Endothelial cell (in vitro differentiated cells): ENCODE results near the gene RARRES1. TPM values are rescaled to one million over a fixed set of nuclear protein-coding genes. Genes with fewer than 3 reads are reported as not detected.
A peak's percentile ranks its signal among the peaks of the same experiment; 100 is the strongest.

ENCODE experiments used
- DNase-seq: peaks from one replicate; pipeline ENCODE4 v3.0.0; 2021; ENCODE audit warnings: low spot score
- H3K27ac Mint-ChIP-seq: one replicate; pipeline ENCODE4 v1.8.0; 2021; ENCODE audit warnings: mixed read lengths, inconsistent platforms; ENCODE audit not compliant: unreplicated experiment
- H3K27me3 Mint-ChIP-seq: one replicate; pipeline ENCODE4 v1.8.0; 2021; ENCODE audit warnings: mild to moderate bottlenecking, moderate library complexity, mixed read lengths, inconsistent platforms; ENCODE audit not compliant: unreplicated experiment
- H3K36me3 Mint-ChIP-seq: one replicate; pipeline ENCODE4 v1.8.0; 2021; ENCODE audit warnings: mild to moderate bottlenecking, low read depth, mixed read lengths, inconsistent platforms; ENCODE audit not compliant: unreplicated experiment
- H3K4me1 Mint-ChIP-seq: one replicate; pipeline ENCODE4 v1.8.0; 2021; ENCODE audit warnings: mild to moderate bottlenecking, mixed read lengths, inconsistent platforms; ENCODE audit not compliant: unreplicated experiment
- H3K4me3 Mint-ChIP-seq: one replicate; pipeline ENCODE4 v1.8.0; 2021; ENCODE audit warnings: mild to moderate bottlenecking, mixed read lengths, inconsistent platforms; ENCODE audit not compliant: unreplicated experiment
- H3K9me3 Mint-ChIP-seq: one replicate; pipeline ENCODE4 v1.8.0; 2021; ENCODE audit warnings: mixed read lengths, inconsistent platforms; ENCODE audit not compliant: unreplicated experiment
- total RNA-seq: library from RNA; stranded (reverse); fragmentation: NEBNext Ultra II Directional; extraction: Animal tissue kit (Norgen Biotek cat#: 25700); gene quantifications from one replicate; pipeline ENCODE4 v1.2.1, GENCODE V29; 2021; ENCODE audit not compliant: unreplicated experiment
- TF ChIP-seq, protein P1 (sequence below): fragments of 200-600 bp; sonication (generic); IDR thresholded peaks from one replicate; pipeline ENCODE4 v1.5.0; 2021; ENCODE audit warnings: antibody characterized with exemption; ENCODE audit not compliant: unreplicated experiment

RARRES1 gene
- total RNA-seq, 1 donor from 2014 or later = not detected

DNA sequence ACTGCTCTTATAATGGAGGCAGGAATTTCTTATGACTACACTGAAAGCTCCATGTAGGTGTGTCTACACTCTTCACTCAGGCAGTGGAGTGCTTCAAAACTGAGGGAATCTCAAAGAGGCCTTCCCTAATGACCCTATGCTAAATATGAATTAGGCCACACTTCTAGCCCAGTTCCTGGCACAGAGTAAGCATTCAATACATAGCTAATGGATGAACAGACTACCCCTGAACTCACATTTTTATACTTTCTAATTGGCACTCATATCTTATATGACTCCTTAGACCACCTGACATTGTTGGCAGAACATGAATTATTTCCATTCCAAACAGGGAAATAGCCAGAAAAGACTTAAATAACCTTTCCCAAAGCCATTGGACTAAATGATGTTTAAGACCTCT, 3.4 kb downstream of the RARRES1 start:
- no peak overlapping the region for H3K27ac Mint-ChIP-seq
- no peak for DNase-seq

GRCh38 chr3:158728061-158728377, 4.2 kb downstream of the RARRES1 start:
- H3K27ac Mint-ChIP-seq = no peak overlapping the region
- peaks cover 17% of the 10 kb centered on the region for H3K4me1 Mint-ChIP-seq
- no peak for DNase-seq
- TF ChIP-seq, protein P1, sequence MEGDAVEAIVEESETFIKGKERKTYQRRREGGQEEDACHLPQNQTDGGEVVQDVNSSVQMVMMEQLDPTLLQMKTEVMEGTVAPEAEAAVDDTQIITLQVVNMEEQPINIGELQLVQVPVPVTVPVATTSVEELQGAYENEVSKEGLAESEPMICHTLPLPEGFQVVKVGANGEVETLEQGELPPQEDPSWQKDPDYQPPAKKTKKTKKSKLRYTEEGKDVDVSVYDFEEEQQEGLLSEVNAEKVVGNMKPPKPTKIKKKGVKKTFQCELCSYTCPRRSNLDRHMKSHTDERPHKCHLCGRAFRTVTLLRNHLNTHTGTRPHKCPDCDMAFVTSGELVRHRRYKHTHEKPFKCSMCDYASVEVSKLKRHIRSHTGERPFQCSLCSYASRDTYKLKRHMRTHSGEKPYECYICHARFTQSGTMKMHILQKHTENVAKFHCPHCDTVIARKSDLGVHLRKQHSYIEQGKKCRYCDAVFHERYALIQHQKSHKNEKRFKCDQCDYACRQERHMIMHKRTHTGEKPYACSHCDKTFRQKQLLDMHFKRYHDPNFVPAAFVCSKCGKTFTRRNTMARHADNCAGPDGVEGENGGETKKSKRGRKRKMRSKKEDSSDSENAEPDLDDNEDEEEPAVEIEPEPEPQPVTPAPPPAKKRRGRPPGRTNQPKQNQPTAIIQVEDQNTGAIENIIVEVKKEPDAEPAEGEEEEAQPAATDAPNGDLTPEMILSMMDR = peak; percentile 19
- H3K27me3 Mint-ChIP-seq = peaks cover 14% of the 10 kb centered on the region
- H3K9me3 Mint-ChIP-seq = no peaks in the 10 kb centered on the region
- no peak overlapping the region for H3K4me3 Mint-ChIP-seq
- H3K36me3 Mint-ChIP-seq = peaks cover 8% of the 10 kb centered on the region

More for the DNA sequence above, 3.4 kb downstream of the RARRES1 start:
- peaks cover 12% of the 10 kb centered on the region for H3K4me1 Mint-ChIP-seq
- TF ChIP-seq, protein P1 = no peak
- H3K36me3 Mint-ChIP-seq = peaks cover 9% of the 10 kb centered on the region
- H3K9me3 Mint-ChIP-seq = no peaks in the 10 kb centered on the region
- peaks cover 19% of the 10 kb centered on the region for H3K27me3 Mint-ChIP-seq
- no peak overlapping the region for H3K4me3 Mint-ChIP-seq

- peak overlapping the region; percentile 70 for H3K27ac Mint-ChIP-seq
- H3K9me3 Mint-ChIP-seq = no peaks in the 10 kb centered on the region
These were observed 4.8 kb downstream of the RARRES1 start for GRCh38 chr3:158727206-158728060.

DNA sequence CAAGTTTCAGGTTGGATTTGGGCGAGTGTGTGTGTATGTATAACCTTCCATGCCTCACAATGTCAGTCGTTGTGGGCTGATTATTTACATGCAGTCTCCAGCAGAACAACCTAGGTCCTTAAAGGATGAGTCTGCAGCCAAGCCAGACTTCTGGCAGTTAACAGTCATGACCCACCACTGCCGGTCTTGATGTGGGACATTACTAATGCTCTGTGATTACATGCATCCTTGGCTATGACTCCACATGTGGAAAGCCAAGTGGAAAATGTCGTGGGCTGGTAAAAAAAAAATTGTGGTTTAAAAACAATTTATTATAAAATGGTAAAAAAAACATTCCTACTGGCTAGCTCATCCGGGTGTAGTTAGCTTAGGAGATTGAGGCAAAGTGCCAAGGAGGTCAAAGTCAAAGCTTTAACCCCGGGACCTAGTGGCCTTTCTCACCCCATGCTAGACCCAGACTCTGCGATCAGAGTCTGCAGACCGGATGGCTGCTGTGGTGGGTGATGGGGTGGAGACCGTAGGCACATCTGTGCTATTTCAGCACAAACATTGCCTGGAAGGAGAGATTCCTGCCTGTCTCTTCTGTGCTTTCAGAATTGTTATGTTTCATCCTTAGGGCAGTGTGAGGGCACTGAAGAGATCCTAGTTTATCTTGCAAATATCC, 6.8 kb downstream of the RARRES1 start:
- H3K36me3 Mint-ChIP-seq = peaks cover 20% of the 10 kb centered on the region
- H3K4me1 Mint-ChIP-seq = peaks cover 28% of the 10 kb centered on the region
- H3K27me3 Mint-ChIP-seq = peaks cover 13% of the 10 kb centered on the region
- no peak for DNase-seq
- no peak overlapping the region for H3K4me3 Mint-ChIP-seq
- peak overlapping the region; percentile 19 for H3K27ac Mint-ChIP-seq
- H3K9me3 Mint-ChIP-seq = no peaks in the 10 kb centered on the region
- TF ChIP-seq, protein P1 = no peak

More at GRCh38 chr3:158727206-158728060, 4.8 kb downstream of the RARRES1 start:
- DNase-seq = peak; percentile 51
- peaks cover 21% of the 10 kb centered on the region for H3K4me1 Mint-ChIP-seq
- TF ChIP-seq, protein P1 = peak; percentile 85
- H3K36me3 Mint-ChIP-seq = peaks cover 11% of the 10 kb centered on the region
- H3K27me3 Mint-ChIP-seq = peaks cover 16% of the 10 kb centered on the region
- H3K4me3 Mint-ChIP-seq = no peak overlapping the region

DNA sequence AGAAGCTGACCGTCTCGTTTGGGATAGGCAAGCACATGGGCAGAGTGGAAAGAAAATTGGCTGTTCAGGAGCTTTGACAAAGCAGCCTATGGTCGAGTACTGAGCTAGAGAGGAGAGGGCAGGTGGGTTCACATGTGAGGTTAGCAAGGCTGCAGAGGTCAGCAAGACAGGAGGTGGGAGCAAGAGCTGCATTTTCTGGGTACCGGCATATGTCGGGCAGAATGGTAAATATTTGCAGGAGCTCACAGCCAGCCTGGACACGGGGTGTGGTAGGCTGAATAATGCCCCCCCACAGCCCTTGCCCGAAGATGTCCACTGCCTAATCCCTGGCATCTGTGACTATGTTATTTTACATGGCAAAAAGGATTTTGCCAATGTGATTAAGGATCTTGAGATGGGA, 8.3 kb downstream of the RARRES1 start:
- no peak for DNase-seq
- Mint-ChIP-seq H3K27me3 (peaks cover 15% of the 10 kb centered on the region), H3K4me3 (no peak overlapping the region), H3K9me3 (no peaks in the 10 kb centered on the region), H3K36me3 (peaks cover 26% of the 10 kb centered on the region), H3K4me1 (peaks cover 38% of the 10 kb centered on the region), H3K27ac (peak overlapping the region; percentile 74)
- TF ChIP-seq, protein P1 = no peak
